ENCODE results near the gene GRPEL1. TPM values are rescaled to one million over a fixed set of nuclear protein-coding genes. Genes with fewer than 3 reads are reported as not detected.

Gene GRPEL1
- polyA plus RNA-seq, 2 of the 4 experiments (the other 2 are of a cell fraction): 45.5 to 72.0 TPM

DNA sequence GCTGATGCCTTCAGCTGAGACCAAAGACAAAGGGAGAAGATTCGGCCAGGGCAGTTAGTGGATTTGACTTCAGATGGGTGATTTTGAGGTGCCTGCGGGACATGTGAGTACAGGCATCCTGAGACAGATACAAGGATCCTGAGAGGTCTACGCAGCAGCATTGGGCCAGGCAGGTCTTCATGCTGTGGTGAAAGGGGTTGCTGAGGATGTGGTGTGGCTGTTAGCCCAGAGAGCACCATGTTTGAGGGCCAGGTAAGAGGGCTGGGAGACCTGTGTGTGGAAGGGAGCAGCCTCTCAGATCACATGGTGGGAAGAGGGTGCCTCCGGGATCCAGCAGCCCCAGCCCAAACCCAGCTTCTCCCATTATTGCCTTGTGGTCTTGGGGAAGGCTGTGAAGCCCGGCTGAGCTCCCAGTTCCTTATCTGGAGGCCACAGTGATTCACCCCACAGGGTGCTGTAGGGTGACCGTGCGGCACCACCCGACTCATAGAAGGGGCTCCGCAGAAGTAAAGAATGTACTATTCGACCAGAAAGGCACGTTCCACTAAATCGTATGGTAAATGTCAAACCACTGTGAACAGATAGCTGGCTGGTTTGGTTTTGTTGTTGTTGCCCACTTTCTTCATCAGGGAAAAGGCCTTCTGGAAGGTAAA lies 52.4 kb downstream of the GRPEL1 start:
- H3K4me1 ChIP-seq: peaks cover 10% of the 10 kb centered on the region
- H3K4me2 ChIP-seq: no peak overlapping the region
- WGBS (ENCODE audit: missing lambda C conversion rate): 87% methylated on average over 12 of the region's 12 CpGs
- no peaks in the 10 kb centered on the region for H3K9me3 ChIP-seq
- FAIRE-seq (no peak), ATAC-seq (no peak), DNase-seq (ENCODE audit: low read depth in 1 of 2, low spot score in 1 of 2) (no peak)
- H3K4me3 ChIP-seq: no peak overlapping the region
- H3K27ac ChIP-seq: no peak overlapping the region
- POLR2A ChIA-PET: no interaction called here
- CTCF ChIA-PET: interaction anchor here (0.7 to 1.2 kb wide), 3 partner anchors 12 to 221 kb away, joined by 3 read pairs; no protein-coding TSS in a partner anchor
- no peak for TF ChIP-seq FOSL2 (IDR thresholded peaks at IDR 0.05)
- no peak for TF ChIP-seq FOSL2 (CRISPR knock-in tag; IDR thresholded peaks at IDR 0.05)
- no peak for TF ChIP-seq CHD2 (IDR thresholded peaks at IDR 0.05; ENCODE audit: low read length, partially characterized antibody)
- TF ChIP-seq E2F6 (IDR thresholded peaks at IDR 0.05; ENCODE audit: borderline replicate concordance, low read depth): no peak
- TF ChIP-seq BCL3 (IDR thresholded peaks at IDR 0.05): no peak
- TF ChIP-seq CTCF (IDR thresholded peaks at IDR 0.05): no peak
- TF ChIP-seq RFX5 (IDR thresholded peaks at IDR 0.05): no peak
- TF ChIP-seq ZFP36 (IDR thresholded peaks at IDR 0.05; ENCODE audit: borderline replicate concordance, partially characterized antibody): no peak
- TF ChIP-seq JUN (IDR thresholded peaks at IDR 0.05): no peak
- TF ChIP-seq POLR2A (IDR thresholded peaks at IDR 0.05; ENCODE audit: low read length): no peak
- TF ChIP-seq MAZ (IDR thresholded peaks at IDR 0.05; ENCODE audit: borderline replicate concordance, low read depth, low read length): no peak
- no peak for TF ChIP-seq HEYL (CRISPR knock-in tag; IDR thresholded peaks at IDR 0.05)
- TF ChIP-seq, protein P1, sequence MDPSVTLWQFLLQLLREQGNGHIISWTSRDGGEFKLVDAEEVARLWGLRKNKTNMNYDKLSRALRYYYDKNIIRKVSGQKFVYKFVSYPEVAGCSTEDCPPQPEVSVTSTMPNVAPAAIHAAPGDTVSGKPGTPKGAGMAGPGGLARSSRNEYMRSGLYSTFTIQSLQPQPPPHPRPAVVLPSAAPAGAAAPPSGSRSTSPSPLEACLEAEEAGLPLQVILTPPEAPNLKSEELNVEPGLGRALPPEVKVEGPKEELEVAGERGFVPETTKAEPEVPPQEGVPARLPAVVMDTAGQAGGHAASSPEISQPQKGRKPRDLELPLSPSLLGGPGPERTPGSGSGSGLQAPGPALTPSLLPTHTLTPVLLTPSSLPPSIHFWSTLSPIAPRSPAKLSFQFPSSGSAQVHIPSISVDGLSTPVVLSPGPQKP (IDR thresholded peaks at IDR 0.05; ENCODE audit: low read depth, low read length): no peak
- TF ChIP-seq EHF (CRISPR knock-in tag; IDR thresholded peaks at IDR 0.05): no peak
- no peak for TF ChIP-seq KDM5A (IDR thresholded peaks at IDR 0.05)
- TF ChIP-seq ZSCAN20 (CRISPR knock-in tag; IDR thresholded peaks at IDR 0.05): no peak
- TF ChIP-seq MAFK (IDR thresholded peaks at IDR 0.05; ENCODE audit: partially characterized antibody): no peak
- no peak for TF ChIP-seq RAD21 (conservative IDR thresholded peaks at IDR 0.05 in 1 of 2, IDR thresholded peaks at IDR 0.05 in 1 of 2)
- TF ChIP-seq CEBPB (IDR thresholded peaks at IDR 0.05): no peak

- Histone ChIP-seq H3K27ac (no peak overlapping the region), H3K4me1 (peaks cover 3% of the 10 kb centered on the region; the same call in 1 of the 3 replicates), H3K9me3 (no peaks in the 10 kb centered on the region), H3K4me3 (no peak overlapping the region), H3K4me2 (no peak overlapping the region)
- ATAC-seq (no peak), DNase-seq (ENCODE audit: low read depth in 1 of 2, low spot score in 1 of 2) (no peak), FAIRE-seq (no peak)
- WGBS (ENCODE audit: missing lambda C conversion rate): 96% methylated on average over 12 of the region's 12 CpGs
- ChIA-PET POLR2A (no interaction called here), CTCF (interaction anchor here (1.2 kb wide), 1 partner anchor 11 kb away, joined by 3 read pairs; no protein-coding TSS in a partner anchor)
- TF ChIP-seq ZSCAN20 (CRISPR knock-in tag; IDR thresholded peaks at IDR 0.05): no peak
Observed at GRCh38 chr4:7014815-7015214, 53.0 kb downstream of the GRPEL1 start.

GRCh38 chr4:7013175-7013574 lies 54.7 kb downstream of the GRPEL1 start:
- ChIA-PET POLR2A (no interaction called here), CTCF (interaction anchor here (1.3 to 1.9 kb wide), 2 partner anchors 39 to 58 kb away, joined by 3 to 6 read pairs; no protein-coding TSS in a partner anchor)
- no peak for DNase-seq (ENCODE audit: low read depth in 1 of 2, low spot score in 1 of 2)
- FAIRE-seq: no peak
- TF ChIP-seq ZC3H11A (IDR thresholded peaks at IDR 0.05) (no peak), KDM5A (IDR thresholded peaks at IDR 0.05) (no peak), BCL3 (IDR thresholded peaks at IDR 0.05) (no peak), RFX5 (IDR thresholded peaks at IDR 0.05) (no peak), HMGXB4 (CRISPR knock-in tag; IDR thresholded peaks at IDR 0.05; ENCODE audit: borderline replicate concordance) (no peak), FOSB (CRISPR knock-in tag; IDR thresholded peaks at IDR 0.05) (no peak), BHLHE40 (IDR thresholded peaks at IDR 0.05; ENCODE audit: low read depth, low read length) (no peak), CEBPB (IDR thresholded peaks at IDR 0.05) (no peak)
- 88% methylated on average over 7 of the region's 11 CpGs for WGBS (ENCODE audit: missing lambda C conversion rate)
- Histone ChIP-seq H3K4me1 (no peaks in the 10 kb centered on the region), H3K27ac (no peak overlapping the region), H3K4me2 (no peak overlapping the region), H3K9me3 (no peaks in the 10 kb centered on the region), H3K4me3 (no peak overlapping the region)
- ATAC-seq: no peak

Measured in A549 (cell line).